Uterine smooth muscle cell (primary cell): ENCODE results near the gene FETUB. TPM values are rescaled to one million over a fixed set of nuclear protein-coding genes. Genes with fewer than 3 reads are reported as not detected.

Source experiments
- total RNA-seq: library from RNA; depleted of rRNA; stranded (reverse); fragments of >200 nt; gene quantifications from 2 replicates; pipeline ENCODE4 v1.2.3, GENCODE V29; 2014

Gene FETUB
- total RNA-seq, result not detected in 2 replicates

GRCh38 chr3:186639778-186640472 lies at the start of gene FETUB:
Gene FETUB, plus strand, starts transcription at chr3:186640399. Its CDS starts 62 bp downstream, at chr3:186640461.

GRCh38 chr3:186612721-186613636 lies 27.2 kb upstream of the FETUB start, which contains the start of gene AHSG:
Gene AHSG, plus strand, starts transcription at chr3:186613060. Its CDS starts 82 bp downstream, at chr3:186613142.

GRCh38 chr3:186665625-186666188 lies 25.5 kb downstream of the FETUB start, which contains the start of gene HRG:
Gene HRG, plus strand, starts transcription at chr3:186666014. Its CDS starts 18 bp downstream, at chr3:186666032.

Other genes starting within 250 kb of the FETUB start
- gene CRYGS, start 96.0 kb upstream of the FETUB start, total RNA-seq, result 1.00 and 2.1 TPM in 2 replicates
- 14.3 and 17.0 TPM in 2 replicates for gene TBCCD1, start 73.1 kb upstream of the FETUB start, total RNA-seq
- gene DNAJB11, start 69.7 kb upstream of the FETUB start, total RNA-seq, result 69.5 and 114 TPM in 2 replicates
- gene AHSG, start 27.3 kb upstream of the FETUB start, total RNA-seq, result not detected in 2 replicates
- gene HRG, start 25.6 kb downstream of the FETUB start, total RNA-seq, result not detected in 2 replicates
- gene KNG1, start 77.0 kb downstream of the FETUB start, total RNA-seq, result not detected in 2 replicates
- 1,157 and 2,028 TPM in 2 replicates for gene EIF4A2, start 143.2 kb downstream of the FETUB start, total RNA-seq
- gene RFC4, start 166.1 kb downstream of the FETUB start, total RNA-seq, result 26.5 and 62.9 TPM in 2 replicates
- not detected in 2 replicates for gene ADIPOQ, start 202.3 kb downstream of the FETUB start, total RNA-seq